GM23248 (cell line): ENCODE results near the gene SETBP1.

Experiments used
- EZH2 ChIP-seq: fragments of 200-600 bp; sonication (generic); IDR thresholded peaks from 2 replicates; pipeline ENCODE4 v1.6.1; 2018; ENCODE audit warnings: antibody characterized with exemption, mild to moderate bottlenecking; ENCODE audit not compliant: insufficient read depth, poor library complexity, severe bottlenecking
- EZH2phosphoT487 ChIP-seq: fragments of 200-600 bp; sonication (generic); IDR thresholded peaks from 2 replicates; pipeline ENCODE4 v1.6.1; 2018; ENCODE audit warnings: antibody characterized with exemption, moderate library complexity, mild to moderate bottlenecking, low read depth; ENCODE audit not compliant: insufficient read depth

- TF ChIP-seq EZH2 (no peak), EZH2phosphoT487 (no peak)
Observed at GRCh38 chr18:44844486-44844885, 163.8 kb downstream of the SETBP1 start.
